Measurements from ENCODE around the gene HERC5. TPM values are rescaled to one million over a fixed set of nuclear protein-coding genes. Genes with fewer than 3 reads are reported as not detected.

HERC5 gene
- total RNA-seq, 1 experiment from 2014 or later: 17.2 TPM

- Histone ChIP-seq H4K91ac (ENCODE audit: insufficient read length, low read depth, low read length) (no peak overlapping the region), H3K4ac (ENCODE audit: low read depth, low read length) (no peak overlapping the region), H3K18ac (ENCODE audit: insufficient read length, low read depth, low read length) (no peak overlapping the region), H2BK20ac (ENCODE audit: low read depth, low read length, poor library complexity, severe bottlenecking) (no peak overlapping the region), H3K79me1 (ENCODE audit: insufficient read depth, low read depth, low read length, poor library complexity, severe bottlenecking) (no peaks in the 10 kb centered on the region), H2BK120ac (ENCODE audit: low read depth, low read length, poor library complexity, severe bottlenecking) (no peak overlapping the region), H3K4me2 (ENCODE audit: insufficient read depth, insufficient read length, low read length) (no peak overlapping the region), H3K9ac (ENCODE audit: extremely low read depth, insufficient read length, low read length) (no peak overlapping the region), H3K9me3 (ENCODE audit: control insufficient read depth, low read depth, low read length) (no peaks in the 10 kb centered on the region), H3T11ph (ENCODE audit: low read length) (no peak overlapping the region), H3K27ac (ENCODE audit: insufficient read length, low read depth, low read length) (no peak overlapping the region), H4K5ac (ENCODE audit: insufficient read length, low read depth, low read length) (no peak overlapping the region), H2AFZ (ENCODE audit: low read length) (no peak overlapping the region), H3K23me2 (ENCODE audit: insufficient read length, low read depth, low read length, poor library complexity, severe bottlenecking) (no peaks in the 10 kb centered on the region), H2BK15ac (ENCODE audit: low read depth, low read length) (no peak overlapping the region), H3K79me2 (ENCODE audit: insufficient read depth, low read length) (no peaks in the 10 kb centered on the region), H2BK5ac (ENCODE audit: insufficient read length, low read length) (no peak overlapping the region), H3K4me1 (ENCODE audit: insufficient read depth, low read length) (no peaks in the 10 kb centered on the region), H3K14ac (ENCODE audit: insufficient read depth, low read length) (no peak overlapping the region), H2BK12ac (ENCODE audit: insufficient read length, low read depth, low read length) (no peak overlapping the region), H4K8ac (replicated peaks; ENCODE audit: insufficient read length, low read depth, low read length) (no peak overlapping the region), H3K56ac (ENCODE audit: insufficient read length, low read depth, low read length) (no peak overlapping the region), H3K23ac (ENCODE audit: insufficient read length, low read depth, low read length) (no peak overlapping the region), H2AK5ac (ENCODE audit: insufficient read length, low read length) (no peak overlapping the region), H3K27me3 (ENCODE audit: insufficient read depth, low read length) (no peaks in the 10 kb centered on the region), H4K20me1 (ENCODE audit: control insufficient read depth, insufficient read depth, insufficient read length) (no peaks in the 10 kb centered on the region)
- Mint-ChIP-seq H3K36me3 (ENCODE audit: insufficient read depth in 1 of 3, low read depth in 3 of 3) (peaks cover 3 to 9% (median 5%) of the 10 kb centered on the region in 3 experiments; a peak in 6 of 7 replicates), H3K9me3 (peaks cover 2 to 4% of the 10 kb centered on the region in 2 experiments; a peak in 3 of 5 replicates), H3K27ac (no peak overlapping the region), H3K4me1 (peaks cover 13 to 28% of the 10 kb centered on the region in 2 experiments), H3K4me3 (no peak overlapping the region), H3K27me3 (ENCODE audit: low read depth) (no peaks in the 10 kb centered on the region)
- no peak for DNase-seq
- no peak for TF ChIP-seq CTCF (conservative IDR thresholded peaks at IDR 0.05)
Measured at GRCh38 chr4:88448889-88449288, 8.0 kb upstream of the HERC5 start.
